CD4-positive, alpha-beta T cell treated with Interferon gamma for 1 hour (primary cell): Measurements from ENCODE around the gene NEUROD2.
"Not testable (repeated sequence)": the region's sequence is repeated elsewhere in the genome, so short reads cannot be mapped to it uniquely, and the experiment has no call there.

Experiments used
- DNase-seq: peaks from one replicate; pipeline ENCODE4 v3.0.0-alpha.2; 2020

Gene NEUROD2

DNA sequence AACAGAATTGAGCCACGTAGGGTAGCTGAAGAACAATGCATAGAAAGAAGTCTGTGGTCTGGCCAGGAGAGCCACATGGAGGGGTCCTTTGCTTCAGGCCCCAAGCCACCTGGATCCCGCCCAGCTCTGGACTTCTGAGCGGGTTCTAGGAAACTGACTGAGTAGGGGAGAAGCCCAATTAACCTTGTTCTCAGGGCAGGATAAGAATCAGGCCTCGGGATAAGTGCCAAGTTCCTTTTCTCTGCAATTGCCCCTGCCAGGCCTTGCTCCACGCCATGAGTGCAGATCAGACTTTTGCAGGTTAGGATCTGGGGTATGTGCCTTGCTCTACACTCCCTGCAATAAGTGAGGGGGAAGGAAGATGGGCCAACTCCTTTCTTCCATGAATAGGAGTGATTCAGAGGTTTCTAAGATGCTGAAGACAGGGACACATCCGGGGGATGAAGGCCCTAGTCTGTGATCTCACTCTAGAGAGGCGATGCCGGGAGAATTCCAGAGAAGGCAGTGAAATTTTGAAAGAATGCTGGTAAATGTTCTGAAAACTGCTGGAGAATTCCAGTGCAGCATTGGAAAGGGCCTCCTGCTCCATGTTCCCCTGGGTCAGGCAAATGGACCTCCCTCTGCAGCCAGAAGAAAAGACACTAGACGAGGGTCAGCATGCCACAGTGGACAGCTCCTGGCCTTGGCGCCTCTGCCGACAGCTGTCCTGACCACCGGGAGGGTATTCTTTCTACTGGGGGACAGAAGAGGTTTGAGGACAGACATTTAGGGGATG, 5.8 kb downstream of the NEUROD2 start:
- DNase-seq: no peak

DNA sequence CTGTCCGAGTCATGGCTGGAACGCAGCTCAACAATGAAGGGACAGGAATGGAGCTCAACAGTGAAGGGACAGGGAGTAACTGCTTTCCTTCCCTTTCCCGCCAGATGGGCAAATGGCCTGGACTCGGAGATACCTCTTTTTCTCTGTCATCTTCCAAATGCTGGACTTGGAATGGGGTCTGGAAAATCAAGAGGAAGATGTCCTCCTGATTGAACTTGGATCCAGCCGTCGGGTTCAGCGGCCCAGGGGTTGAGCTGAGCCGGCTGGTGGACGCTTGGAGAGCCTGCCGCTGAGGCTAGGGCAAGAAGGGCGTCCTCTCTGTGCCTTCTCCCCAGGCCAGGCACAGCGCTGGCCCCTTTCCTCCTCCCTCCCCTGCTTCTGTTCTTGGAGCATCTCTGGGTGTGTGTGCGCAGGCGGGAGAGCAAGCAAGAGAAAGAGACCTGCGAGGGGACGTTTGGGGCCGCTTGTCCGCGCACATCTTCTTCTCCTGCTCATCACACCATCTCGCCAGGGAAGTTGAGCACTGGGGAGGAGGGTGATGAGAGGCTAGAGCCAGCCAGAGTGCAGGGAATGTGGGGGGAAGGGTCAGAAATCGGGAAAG, 6.6 kb downstream of the NEUROD2 start:
- DNase-seq: no peak

DNA sequence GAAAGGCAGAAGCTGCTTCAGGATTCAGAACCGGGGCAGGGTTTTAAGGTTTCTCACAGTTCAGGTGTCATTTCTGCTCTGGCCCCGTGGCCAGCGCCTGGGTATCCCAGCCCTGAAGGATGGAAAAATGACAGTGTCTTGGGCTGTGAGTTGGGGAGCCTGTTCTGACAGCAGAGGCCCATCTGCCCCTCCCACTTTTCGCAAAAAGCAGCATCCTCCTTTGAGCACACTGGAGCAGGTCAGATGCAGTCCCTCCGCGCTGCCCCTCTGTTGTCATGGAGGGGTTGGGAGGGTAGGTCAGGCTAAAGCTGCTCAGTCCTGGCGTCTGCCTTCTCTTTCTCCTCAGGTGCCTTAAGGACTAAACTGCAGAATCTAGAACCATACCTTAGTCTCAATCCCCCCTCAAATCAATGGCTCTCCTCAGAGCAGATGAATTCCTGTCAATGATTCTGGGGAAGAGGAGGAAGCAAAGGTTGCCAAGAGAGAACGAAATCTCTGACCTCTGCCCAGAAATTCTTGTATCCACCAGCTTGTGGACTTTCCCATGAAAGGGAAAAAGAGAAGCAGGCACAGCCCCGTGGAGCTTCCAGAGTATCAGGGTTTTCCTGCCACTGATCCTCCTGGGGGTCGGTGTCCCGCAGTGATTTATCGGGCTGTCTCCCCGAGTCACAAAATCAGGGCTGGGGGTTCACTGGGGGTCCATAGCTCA, 7.3 kb downstream of the NEUROD2 start:
- DNase-seq: no peak

DNA sequence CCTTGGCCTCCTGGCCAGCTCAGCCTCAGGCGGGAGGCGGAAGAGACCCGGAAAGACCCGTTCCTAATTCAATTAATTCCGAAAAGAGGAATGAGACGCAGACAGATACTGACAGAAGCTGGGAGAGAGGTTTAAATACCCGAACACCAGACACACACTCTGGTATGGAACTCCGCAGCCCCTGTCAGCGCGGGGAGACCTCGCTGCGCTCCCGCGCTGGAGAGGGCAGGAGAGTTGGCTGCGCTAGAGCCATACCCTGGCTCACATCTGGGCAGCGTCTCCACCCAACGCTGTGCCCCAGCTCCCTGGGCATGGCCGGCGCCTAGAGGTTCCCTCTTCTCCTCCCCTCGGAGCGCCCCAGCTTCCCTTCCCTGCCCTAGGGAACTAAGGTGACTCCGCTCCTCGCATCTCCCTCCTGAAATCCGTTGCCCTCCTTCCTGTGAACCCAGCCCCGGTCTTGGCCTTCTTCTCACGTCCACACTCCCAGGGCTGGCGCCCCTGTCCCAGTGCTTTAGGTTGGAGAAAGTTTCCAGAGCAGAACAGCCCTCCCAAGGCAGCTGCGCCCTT, 8.0 kb downstream of the NEUROD2 start:
- no peak for DNase-seq

DNA sequence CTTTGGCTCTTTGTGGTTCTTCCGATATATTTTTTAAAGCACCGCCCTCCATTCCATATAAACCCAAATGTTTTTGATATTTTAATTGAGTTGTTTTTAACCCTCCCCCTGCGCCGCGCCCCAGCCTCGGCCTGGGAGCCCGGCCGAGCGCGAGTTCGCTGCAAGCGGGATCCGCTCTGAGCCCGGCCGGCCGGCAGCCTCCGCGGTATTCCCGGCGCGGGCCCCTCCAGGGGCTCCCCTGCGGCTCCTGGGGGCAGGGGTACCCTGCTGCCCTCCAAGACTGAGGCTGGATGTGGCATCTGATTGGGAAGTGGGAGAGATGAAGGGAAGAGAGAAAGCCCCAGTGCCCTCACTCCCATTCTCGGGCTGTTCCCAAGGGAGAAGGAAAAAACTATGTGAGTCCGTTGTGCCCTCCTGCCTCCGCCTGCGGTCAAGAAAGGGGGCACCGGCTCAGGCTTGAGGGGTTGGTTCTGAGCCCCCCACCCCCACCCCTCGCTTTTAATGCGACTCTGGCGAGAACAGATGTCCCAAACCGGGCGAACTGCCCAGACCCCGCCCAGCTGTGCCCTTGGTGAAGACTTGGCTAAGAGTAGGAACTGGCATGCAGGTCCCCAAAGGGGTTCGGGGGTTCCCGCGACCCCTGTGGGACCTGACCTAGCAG, 8.6 kb downstream of the NEUROD2 start:
- DNase-seq: no peak

DNA sequence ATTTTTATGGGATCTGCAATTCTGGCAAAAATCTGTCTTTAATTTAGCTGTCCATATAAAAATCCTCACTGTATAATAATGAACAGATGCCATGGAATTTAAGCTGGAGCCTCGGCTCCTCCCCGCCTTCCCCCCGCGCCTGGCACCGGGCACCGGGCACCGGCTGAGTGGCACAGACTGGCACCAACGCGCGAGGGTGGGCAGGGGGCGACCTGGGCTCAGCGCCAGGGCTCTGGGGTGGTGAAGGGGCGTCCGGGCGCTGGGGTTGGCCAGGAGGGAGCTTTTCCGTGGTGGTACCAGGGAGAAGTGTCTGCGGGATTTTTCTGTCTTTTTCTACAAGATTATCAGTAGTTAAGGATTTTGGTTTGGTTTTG, 9.1 kb downstream of the NEUROD2 start:
- DNase-seq: no peak

DNA sequence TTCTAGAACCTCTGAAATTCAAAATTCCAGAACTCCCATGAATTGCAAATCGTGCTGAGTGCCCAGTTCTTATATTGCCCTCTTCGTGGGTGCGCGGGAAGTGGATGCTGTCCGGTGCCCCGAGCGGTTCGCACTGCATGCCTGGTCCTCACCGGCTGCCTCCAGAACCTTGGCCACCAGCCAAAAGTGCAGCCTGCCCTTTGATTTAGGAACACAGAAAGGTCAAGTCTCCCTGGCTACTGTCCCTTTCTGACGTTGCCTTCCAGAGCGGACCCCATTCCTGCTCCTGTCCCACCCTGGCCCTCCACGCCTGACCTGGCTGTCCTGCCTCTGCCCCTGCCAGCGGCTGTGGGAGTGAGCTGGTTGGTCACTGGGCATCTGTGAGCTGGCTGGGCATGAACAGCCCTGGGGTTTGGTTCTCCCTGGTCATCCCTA, 9.7 kb downstream of the NEUROD2 start:
- no peak for DNase-seq

DNA sequence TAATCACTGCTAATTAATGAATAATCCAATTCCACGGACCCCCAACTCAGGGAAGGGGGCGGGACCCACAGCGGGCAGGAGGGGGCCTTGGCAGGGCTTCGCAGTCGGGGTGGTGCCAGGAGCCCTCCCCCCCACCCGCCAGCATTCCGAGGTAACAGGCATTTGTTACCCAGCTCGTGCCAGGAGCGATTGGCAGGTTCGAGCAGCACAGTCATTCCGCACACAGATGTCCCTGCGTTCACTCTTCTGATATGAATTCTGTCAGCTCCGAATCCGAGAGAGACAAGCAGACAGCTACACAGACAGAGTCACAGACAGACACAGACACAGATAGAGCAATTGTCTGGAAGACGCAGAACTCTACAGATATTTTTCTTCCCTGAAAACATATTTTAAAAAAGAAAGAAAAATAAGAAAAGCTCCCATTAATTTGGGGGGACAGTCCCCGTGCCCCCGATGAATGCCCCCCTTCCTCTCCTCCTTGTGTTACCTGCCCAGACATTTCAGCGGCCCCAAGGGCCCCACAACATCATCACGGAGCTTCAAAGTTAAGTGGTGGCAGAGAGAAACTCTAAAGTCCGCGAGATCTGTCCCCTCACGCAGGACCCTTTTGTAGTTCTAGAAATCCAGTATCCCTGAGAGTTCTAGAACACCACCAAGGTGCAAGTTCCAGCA, 10.2 kb downstream of the NEUROD2 start:
- no peak for DNase-seq

DNA sequence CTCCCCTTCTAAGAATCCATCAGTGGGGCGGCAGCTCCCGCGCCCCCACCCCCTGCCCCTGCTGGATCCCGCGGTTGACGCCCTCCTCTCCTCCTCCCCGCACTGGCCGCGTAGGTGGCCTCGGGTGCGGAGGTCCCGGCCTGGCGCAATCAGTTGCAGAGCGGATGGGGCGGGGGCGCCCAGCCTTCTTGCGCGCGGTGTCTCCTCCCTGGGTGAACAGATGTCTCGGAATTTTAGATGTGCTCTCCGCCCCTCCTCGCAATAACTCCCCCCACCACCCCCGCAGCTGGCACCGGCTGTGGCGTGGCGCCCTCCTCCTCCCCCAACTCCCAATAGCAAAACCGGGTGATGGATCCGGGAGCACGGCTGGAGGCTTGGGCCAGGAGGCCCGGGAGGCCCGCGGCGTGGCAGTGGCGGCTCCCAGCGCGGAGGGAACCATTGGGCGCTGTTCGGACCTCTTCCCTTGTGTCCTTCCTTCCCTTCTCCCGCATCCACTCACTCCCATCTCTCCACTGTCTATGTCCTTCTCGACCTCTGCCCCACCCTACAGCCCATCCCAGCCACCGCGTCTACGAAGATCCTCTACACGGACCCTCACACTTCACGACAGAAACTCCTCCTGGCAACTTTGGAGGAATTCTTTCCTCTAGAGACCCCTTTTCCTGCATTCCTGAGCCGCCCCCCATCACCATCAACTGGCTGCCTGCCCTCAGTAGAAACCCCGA, 11.0 kb downstream of the NEUROD2 start:
- no peak for DNase-seq

DNA sequence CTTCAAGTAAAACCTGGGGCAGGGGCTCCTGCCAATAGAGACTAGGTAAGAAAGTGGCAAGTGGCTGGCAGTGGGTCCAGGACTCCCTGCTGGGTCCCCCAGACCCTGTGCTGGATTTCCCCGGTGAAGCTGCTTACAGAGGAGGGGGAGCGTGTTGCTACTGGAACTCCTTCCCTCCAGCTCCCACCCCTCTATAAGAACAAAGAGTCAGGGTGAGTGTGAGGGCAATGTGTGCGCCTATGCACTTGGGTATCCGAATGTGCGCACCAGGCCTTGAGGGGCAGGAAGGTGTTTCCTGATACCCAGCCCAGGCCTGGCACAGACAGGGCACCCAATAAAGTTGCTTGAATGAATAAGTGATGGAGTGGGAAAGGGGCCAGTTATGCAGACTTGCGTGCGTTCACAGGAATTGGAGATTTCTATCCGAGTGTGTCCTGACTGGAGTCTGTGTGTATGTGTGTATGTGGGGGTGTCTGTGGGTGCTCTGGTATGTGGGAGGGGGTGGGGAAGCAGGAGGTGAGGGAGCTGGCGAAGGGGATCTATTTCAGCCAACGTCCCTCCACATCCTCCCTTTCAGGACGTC, 11.7 kb downstream of the NEUROD2 start:
- no peak for DNase-seq

DNA sequence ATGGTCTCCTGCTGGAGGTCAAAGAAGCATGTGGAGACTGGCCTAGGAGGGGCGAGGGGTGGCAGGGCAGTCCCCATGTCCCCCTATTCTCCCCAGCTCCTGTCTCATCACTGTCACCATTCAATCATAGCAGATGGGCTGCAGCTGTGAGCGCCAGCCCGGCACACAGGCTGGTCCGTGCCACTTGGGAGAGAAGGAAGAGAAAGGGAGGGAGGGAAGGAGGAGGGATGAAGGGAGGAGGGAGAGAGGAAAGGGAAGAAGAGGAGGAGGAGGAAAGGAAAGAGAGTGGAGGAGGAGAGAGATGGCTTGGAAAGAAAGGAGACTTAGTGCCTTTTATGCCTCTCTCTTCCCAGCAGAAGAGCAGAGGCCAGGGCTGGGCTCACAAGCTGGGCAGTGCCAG, 12.4 kb downstream of the NEUROD2 start:
- no peak for DNase-seq

DNA sequence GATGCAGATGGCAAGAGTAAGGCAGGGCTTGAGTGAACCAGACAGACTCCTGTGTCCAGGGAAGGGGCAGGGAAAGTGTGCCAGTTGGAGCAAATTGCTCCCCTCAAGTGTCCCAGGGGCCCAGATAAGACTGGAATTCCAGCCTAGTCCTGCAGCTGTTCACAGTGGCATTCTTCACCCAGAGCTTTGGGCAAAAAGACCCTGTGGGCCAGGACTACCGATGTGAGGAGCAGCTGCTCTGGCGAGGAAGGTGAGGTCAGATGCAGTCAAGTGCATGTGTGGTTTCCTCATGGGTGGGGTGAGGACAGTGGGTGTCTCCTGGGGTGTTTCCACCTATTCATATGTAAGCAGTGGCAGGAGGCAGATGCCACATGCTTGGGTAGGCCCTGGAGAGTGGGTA, 14.3 kb downstream of the NEUROD2 start:
- no peak for DNase-seq

DNA sequence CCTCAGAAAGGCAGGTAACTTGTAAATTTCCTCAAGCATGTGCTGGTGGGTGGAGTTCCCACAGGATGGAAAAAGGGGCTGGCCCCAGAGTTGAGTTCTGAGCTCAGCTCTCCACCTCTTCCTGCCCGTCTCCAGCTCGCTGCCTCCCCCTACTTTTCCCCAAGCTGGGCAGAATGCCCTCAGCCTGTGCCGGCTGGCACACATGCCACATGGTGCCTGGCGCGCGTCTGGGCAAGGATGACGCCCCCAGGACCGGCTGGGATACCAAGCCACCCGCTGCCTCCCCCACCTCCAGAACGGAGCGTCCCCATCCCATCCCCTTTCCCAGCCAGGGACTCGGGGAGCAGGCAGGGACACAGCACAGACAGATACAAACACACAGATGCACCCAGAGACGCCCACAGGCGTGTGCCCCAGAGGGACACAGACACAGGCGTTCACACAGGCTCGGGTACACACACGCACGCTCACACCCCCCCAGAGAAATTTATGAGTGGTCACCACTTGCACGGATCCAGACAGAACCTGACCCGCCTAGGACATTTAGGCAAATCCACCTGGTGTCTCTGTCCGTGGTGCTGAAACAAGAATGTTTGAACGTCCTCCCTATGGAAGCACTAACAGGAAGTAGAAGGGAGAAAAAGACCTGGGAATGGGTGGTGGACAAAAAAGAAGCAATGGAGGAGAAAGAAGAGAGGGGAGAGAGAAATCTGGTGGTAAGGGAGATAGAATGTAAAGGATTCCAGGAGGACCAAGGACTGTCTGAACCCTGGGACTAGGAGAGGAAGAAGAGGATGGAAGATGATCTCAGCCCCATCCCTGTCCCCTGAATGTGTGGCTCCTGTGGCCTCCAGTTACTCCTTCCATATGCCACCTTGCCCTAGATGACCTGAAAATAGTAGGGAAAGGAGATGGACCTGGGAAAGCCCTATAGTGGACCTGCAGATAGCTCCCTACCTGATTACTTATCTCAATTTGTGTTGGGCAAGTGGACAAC, 15.5 kb downstream of the NEUROD2 start:
- DNase-seq: no peak

DNA sequence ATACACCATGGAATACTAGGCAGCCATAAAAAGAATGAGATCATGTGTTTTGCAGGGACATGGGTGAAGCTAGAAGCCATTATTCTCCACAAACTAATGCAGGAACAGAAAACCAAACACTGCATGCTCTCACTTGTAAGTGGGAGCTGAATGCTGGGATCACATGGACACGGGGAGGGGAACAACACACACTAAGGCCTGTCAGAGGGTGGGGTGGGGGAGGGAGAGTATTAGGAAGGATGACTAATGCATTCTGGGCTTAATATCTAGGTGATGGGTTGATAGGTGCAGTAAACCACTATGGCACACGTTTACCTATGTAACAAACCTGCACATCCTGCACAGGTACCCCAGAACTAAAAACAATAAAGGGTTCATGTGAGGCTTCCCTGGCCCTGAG, 17.5 kb downstream of the NEUROD2 start:
- DNase-seq: not testable (repeated sequence)

DNA sequence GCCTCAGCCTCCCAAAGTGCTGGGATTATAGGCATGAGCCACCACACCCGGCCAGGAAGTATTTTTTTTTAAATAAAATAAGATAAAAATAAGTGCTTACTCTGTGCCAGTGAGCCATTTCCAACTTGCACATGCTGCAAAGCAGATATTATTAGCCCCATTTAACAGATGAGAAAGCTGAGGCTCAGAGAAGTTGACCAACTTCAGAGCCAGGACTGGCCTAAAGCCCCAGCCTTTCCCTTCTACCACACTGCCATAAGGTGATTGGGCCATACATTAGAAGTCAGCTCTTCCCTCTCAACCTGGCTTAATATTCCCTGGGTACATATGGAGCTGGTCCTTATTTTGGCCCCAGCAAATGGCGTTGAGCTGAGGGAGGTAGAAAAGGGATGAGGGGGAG, 25.1 kb downstream of the NEUROD2 start:
- no peak for DNase-seq

DNA sequence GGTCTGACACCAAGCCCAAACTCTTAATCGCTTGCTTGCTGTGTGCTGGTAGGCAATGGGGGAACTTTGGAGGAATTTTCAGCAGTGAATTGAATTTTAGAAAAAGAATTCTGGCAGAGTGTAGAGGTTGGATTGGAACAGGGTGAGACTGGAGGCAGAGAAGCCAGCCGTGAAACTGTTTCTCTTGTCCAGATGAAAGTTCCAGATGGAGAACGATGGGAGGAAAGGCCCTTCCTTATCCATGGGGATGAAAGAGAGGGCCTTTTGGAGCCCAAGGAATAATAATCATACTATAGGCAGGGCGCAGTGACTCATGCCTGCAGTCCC, 26.0 kb downstream of the NEUROD2 start:
- no peak for DNase-seq

DNA sequence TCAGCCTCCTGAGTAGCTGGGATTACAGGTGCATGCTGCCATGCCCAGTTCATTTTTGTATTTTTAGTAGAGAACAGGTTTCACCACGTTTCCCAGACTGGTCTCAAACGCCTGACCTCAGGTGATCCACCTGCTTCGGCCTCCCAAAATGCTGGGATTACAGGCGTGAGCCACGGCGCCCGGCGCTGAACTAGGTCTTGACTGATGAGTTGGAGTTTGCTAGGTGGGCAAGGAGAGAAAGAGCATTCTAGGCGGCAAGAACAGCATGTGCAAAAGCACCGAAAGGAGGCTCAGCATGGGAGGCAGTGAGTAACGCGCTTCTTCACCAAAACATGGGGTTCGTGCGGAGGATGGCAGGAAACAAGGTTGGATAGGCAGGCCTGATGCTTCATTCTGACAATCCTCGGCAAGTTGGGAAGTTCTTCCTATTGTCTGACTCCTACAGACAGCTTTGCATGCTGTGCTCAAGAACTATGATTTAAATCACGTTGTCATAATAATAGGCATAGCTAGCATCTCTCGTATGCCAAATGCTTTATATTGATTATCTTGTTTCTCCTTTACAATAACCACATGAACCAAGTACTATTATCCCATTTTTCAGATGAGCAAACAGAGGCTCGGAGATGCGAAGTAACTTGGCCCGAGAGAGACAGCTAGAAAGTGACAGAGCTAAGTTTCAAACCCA, 26.5 kb downstream of the NEUROD2 start:
- DNase-seq: no peak

DNA sequence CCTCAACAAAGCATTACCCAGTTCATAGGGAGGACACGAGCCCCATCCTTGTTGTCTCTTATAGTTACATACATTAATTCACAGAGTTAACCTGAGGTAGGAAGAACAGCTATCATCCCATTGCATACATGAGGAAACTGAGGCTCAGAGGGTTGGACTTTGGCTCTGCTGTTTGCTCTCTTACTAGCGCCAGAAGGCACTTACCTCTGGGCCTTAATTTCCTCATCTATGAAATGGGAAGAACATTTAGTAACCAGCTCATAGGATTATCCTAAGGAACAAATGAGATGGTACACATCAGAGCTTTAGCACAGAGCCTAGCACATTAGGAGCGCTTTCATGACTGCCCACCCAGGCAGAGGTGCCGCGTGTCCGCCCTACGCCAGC, 27.6 kb downstream of the NEUROD2 start:
- no peak for DNase-seq

DNA sequence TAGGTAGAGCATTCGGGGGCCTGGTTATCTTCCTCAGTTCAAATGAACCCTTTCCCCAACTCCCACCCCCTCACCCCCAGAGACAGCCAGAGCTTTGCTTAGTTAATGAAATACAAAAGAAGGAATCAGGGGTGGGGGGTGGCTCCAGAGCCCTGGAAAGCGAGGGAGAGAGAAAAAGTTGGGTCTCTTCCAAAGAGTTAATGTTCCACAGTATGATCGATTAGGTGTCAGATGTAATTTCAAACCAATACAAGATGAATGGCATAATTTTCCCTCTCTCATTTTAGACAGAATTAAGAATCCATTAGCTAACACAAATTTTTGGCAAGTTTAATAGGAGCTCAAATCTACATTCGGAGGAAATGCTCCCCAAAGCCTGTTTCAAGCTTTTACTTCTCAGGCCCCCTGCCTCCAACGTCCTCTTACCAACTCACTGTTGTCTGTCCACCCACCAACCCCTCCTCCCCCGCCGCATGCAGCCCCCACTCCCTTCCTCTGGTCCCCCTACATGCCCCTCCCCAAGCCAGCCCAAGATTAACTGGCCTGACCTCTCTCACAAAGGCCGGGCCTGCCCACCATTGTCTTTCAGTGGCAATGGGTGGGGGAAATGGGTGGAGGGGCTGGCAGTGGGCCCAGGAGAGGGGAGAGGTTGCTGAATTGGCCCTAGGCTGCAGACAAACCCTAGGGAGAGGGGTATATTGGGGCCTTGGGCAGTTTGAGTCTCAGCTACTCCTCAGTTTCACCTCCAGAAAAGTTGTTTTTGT, 28.2 kb downstream of the NEUROD2 start:
- DNase-seq: no peak
